ENCODE measurements around the gene SLC35E4.
"Not testable (repeated sequence)": the region's sequence is repeated elsewhere in the genome, so short reads cannot be mapped to it uniquely, and the experiment has no call there.

The SLC35E4 gene

DNA sequence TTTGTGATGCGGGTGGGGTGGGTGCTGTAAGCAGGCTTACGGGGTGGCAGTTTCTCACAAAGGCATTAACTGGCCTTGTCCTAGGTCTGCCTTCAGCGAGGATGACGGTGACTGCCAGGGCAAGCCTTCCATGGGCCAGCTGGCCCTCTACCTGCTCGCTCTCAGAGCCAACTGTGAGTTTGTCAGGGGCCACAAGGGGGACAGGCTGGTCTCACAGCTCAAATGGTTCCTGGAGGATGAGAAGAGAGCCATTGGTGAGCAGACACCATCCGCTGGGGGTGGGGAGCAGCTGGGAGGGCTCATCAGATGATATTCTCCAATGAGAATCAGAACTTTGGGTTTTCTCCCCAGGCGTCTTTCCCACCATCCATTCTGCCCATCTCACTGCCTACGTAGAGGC lies 22.8 kb upstream of the SLC35E4 start:
- ATAC-seq, result no peak

DNA sequence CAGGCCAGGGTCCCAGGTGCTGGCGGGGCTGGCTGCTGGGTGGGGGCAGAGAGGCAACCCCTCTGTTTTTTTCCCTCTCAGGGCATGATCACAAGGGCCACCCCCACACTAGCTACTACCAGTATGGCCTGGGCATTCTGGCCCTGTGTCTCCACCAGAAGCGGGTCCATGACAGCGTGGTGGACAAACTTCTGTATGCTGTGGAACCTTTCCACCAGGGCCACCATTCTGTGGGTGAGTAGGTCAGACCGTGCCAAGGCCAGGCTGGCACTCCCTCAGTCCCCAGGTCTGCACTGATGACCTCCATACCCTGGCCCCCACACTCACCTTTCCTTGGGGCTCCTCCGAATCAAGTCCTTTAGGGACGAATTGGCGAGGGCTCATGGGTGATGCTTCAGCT lies 21.3 kb upstream of the SLC35E4 start:
- no peak for ATAC-seq

- no peak for ATAC-seq
Observed at GRCh38 chr22:30614879-30615278, 20.7 kb upstream of the SLC35E4 start.

GRCh38 chr22:30615543-30615954 lies 20.0 kb upstream of the SLC35E4 start:
- ATAC-seq, result no peak

DNA sequence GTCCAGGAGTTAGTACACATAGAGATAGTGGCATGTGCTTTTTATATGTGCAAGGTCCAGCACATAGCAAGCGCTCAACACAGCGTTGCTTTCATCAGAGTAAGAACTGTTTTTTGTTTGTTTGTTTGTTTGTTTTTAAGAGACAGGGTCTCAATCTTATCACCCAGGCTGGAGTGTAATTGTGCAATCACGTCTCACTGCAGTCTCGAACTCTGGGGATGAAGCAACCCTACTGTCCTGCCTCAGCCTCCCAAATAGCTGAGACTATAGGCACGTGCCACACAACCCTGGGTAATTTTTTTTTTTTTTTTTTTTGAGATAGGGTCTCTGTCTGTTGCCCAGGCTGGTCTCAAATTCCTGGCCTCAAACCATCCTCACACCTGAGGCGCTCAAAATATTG lies 17.8 kb upstream of the SLC35E4 start:
- no peak for ATAC-seq

DNA sequence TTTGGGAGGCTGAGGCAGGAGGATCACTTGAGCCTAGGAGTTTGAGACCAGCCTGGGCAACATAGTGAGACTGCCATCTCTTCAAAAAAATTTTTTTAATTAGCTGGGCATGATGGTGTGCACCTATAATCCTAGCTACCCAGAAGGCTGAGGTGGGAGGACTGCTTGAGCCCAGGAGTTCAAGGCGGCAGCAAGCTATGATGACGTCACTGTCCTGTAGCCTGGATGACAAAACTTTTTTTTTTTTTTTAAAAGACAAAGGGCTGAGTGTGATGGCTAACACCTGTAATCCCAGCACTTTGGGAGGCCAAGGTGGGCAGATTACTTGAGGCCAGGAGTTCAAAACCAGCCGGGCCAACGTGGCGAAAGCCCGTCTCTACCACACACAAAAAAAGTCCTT lies 15.7 kb upstream of the SLC35E4 start:
- ATAC-seq, result not testable (repeated sequence)

- no peak for ATAC-seq
Observed at GRCh38 chr22:30626413-30626812, 9.2 kb upstream of the SLC35E4 start.

- no peak for ATAC-seq
Observed at GRCh38 chr22:30627471-30627870, 8.1 kb upstream of the SLC35E4 start.

- ATAC-seq, result no peak
Observed at GRCh38 chr22:30628491-30628890, 7.1 kb upstream of the SLC35E4 start.

DNA sequence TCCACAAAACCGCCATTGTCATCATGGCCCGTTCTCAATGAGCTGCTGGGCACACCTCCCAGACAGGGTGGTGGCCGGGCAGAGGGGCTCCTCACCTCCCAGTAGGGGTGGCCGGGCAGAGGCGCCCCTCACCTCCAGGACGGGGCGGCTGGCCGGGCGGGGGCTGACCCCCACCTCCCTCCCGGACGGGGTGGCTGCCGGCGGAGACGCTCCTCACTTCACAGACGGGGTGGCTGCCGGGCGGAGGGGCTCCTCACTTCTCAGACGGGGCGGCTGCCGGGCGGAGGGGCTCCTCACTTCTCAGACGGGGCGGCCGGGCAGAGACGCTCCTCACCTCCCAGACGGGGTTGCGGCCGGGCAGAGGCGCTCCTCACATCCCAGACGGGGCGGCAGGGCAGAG lies 4.1 kb upstream of the SLC35E4 start:
- not testable (repeated sequence) for ATAC-seq

DNA sequence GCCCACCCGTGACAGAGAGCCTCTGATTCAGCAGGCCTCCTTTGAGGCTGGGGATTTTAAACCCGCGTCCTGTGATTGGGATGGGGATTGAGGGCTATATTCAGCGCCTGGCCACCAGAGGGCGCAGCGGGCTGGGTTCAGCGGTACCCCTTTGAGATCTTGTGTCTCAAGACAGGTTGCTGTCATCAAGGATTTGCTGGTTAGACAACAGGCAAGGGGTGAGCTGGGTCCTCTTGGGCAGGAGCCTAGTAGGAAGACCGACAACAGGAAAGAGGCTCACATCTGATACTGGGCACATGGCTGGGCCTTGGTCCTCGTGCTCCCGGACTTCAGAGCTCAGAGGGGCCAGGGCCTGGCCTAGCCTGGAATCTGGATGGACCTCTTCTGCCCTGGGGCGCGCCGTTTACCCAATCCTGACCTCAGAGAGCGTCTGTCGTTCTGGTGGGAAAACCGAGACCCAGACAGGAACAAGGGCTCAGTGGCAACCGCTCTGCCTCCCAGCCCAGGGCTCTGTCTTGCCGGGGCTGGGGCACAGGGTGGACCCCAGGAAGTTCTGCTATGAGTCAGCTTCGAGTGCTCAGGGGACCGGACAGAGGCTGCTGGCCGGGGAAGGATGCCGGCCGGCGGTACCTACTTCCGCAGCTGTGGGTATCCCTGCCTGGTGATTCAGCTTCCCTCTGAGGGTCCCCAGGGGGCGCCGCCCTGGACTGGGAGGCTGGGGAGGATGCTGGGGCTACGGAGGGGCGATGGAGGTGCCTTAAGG lies 929 bp upstream of the SLC35E4 start:
- ATAC-seq, result peak; percentile 69 to 70

GRCh38 chr22:30636226-30637077 lies 871 bp downstream of the SLC35E4 start:
- ATAC-seq, result no peak

- no peak for ATAC-seq
Observed at GRCh38 chr22:30637701-30638114, 2.1 kb downstream of the SLC35E4 start.

- ATAC-seq, result no peak
Observed at GRCh38 chr22:30640361-30640760, 4.8 kb downstream of the SLC35E4 start.

DNA sequence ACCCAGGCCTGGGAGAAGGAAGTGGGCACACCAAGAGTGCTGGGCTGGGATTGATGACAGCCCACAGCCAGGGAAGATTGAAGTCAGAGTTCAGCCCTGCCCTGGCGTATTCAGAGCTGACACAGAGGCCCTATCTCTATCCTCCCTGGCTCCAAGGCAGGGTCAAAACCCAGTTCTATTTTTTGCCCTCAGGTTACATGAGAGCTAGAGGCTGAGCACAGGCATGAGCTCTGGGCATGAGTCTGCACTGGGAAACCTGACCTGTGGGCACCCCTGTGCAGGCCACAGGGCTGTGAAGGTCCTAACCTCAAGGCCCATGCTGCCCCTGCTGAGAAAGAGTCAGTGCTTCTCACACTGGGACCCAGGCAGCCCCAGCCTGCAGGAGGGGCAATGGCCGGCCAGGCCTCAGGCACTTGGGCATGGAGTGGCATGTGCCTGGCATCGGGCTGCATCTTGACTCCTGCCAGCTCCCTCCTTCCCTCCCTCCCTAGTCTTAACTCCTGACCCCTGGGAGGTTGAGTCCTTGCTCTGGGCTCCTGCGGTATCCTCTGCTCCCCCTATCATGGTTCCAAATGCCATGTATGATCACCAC lies 5.4 kb downstream of the SLC35E4 start:
- no peak for ATAC-seq

- no peak for ATAC-seq
Observed at GRCh38 chr22:30643055-30643875, 7.7 kb downstream of the SLC35E4 start.

GRCh38 chr22:30646518-30647160 lies 11.1 kb downstream of the SLC35E4 start:
- ATAC-seq, result no peak

DNA sequence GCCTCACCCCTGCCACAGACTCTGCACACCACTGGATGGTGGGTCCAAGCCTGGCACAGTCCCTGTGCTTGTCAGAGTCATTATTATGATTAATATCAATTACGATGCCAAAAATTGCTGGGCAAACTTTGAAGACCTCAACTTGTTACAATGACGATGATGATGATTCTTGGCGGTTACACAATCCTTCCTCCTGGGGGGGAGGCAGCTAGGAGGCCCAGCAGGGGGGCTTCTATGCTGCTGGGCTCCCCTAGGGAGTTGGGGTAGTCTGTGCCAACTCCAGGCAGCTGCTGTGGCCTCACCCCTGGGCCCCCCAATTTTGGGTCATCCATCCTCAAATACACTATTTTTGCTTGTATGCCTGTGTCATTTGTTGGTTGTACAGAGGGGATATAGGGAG lies 12.0 kb downstream of the SLC35E4 start:
- no peak for ATAC-seq

DNA sequence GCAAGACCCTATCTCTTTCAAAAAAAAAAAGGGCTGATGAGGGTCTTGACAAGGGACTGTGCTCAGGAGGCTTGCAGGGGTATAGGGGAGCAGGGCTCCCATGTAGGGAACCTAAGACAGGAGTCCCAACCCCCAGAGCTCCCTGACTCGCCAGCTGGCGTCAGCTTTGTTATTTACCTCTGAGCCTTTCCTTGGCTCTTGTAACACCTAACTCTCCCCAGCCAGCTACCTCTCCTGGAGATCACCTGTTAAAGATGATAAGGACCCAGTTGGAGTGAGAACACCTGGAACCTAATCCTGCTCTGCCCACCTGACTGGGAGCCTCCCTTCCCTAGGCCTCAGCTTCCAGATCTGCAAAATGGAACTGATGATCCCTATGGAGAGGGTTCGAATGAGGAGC lies 13.2 kb downstream of the SLC35E4 start:
- no peak for ATAC-seq

- peak; percentile 99 for ATAC-seq
Observed at GRCh38 chr22:30649430-30650007, 13.9 kb downstream of the SLC35E4 start.

- ATAC-seq, result no peak
Observed at GRCh38 chr22:30650508-30651116, 15.0 kb downstream of the SLC35E4 start.

Data from activated CD4-positive, CD25-positive, alpha-beta regulatory T cell treated with anti-CD3 and anti-CD28 coated beads, Interleukin-2, amount 50 U/mL, for 24 hours (primary cell).